HCT116 (cell line): ENCODE results near the gene AADACL3. TPM values are rescaled to one million over a fixed set of nuclear protein-coding genes. Genes with fewer than 3 reads are reported as not detected.

Experiments
- ATAC-seq: fragments of 200-7000 bp; cut with Tn5 transposase; 2 replicates; pipeline ENCODE4 v1.9.1; 2020; ENCODE audit warnings: mild to moderate bottlenecking, moderate library complexity
- BruUV-seq: library from RNA; stranded (reverse); fragments of 400-500 nt; replicated peaks from 2 replicates; lab custom pipeline; 2021; lab: Mats Ljungman, UMichigan
- CTCF ChIA-PET: fragments of 300-600 bp; sonication (Branson Sonifier 250); formaldehyde crosslinking; loops from one replicate; lab custom pipeline; 2021; ENCODE audit warnings: antibody characterized with exemption; lab: Charles Lee
- POLR2A ChIA-PET: fragments of 300-600, 350-600 bp; sonication (Branson Sonifier 250); formaldehyde crosslinking; loops from one replicate; lab custom pipeline; 2021; ENCODE audit warnings: antibody characterized with exemption; lab: Charles Lee
- RAD21 ChIA-PET, 2 experiments: fragments of 300-600 bp; sonication (Branson Sonifier 250); formaldehyde crosslinking; loops; one replicate each; lab custom pipeline; 2023; ENCODE audit warnings: low total read pairs in 2 of 2; ENCODE audit not compliant: uncharacterized antibody in 2 of 2, unreplicated experiment in 2 of 2, low non-redundant PET in 1 of 2; lab: Charles Lee
- DNase-seq: peaks from one replicate; pipeline ENCODE4 v3.0.0-alpha.2; 2010; ENCODE audit warnings: low read depth, low spot score
- H2AFZ ChIP-seq: fragments of 200-600 bp; shearing (Covaris generic), sonication (generic); 2 replicates; pipeline ENCODE4 v1.6.1; 2017; ENCODE audit warnings: low read depth, mixed run types, mixed read lengths, antibody characterized with exemption, low read length; ENCODE audit not compliant: poor library complexity, severe bottlenecking
- H3K27ac ChIP-seq: 2 replicates; pipeline ENCODE4 v1.5.1; 2012; ENCODE audit warnings: low read depth, low read length
- H3K27me3 ChIP-seq: fragments of 200-600 bp; sonication (generic); 2 replicates; pipeline ENCODE4 v1.6.1; 2016; ENCODE audit warnings: mixed run types, low read length, mixed read lengths; ENCODE audit not compliant: insufficient read depth
- H3K36me3 ChIP-seq, 2 experiments: fragments of 200-500 bp in 1 of 2; fragments of 200-600 bp in 1 of 2; sonication (Bioruptor generic) in 1 of 2; sonication (generic) in 1 of 2; 2 replicates each; pipeline versions ENCODE4 v1.5.1 to v1.6.1; 2014 to 2016; ENCODE audit warnings: low read length in 2 of 2, inconsistent platforms in 1 of 2, mixed read lengths in 1 of 2, mixed run types in 1 of 2; ENCODE audit not compliant: insufficient read depth in 2 of 2, control insufficient read depth in 1 of 2
- H3K4me1 ChIP-seq, 2 experiments: fragments of 200-600 bp in 1 of 2; sonication (generic) in 1 of 2; 2 replicates each; pipeline versions ENCODE4 v1.5.1 to v1.6.1; 2012 to 2017; ENCODE audit warnings: low read length in 2 of 2, inconsistent platforms in 1 of 2, mild to moderate bottlenecking in 1 of 2, mixed read lengths in 1 of 2, mixed run types in 1 of 2, moderate library complexity in 1 of 2; ENCODE audit not compliant: insufficient read depth in 2 of 2, control insufficient read depth in 1 of 2
- H3K4me2 ChIP-seq: fragments of 200-600 bp; sonication (generic); 2 replicates; pipeline ENCODE4 v1.6.1; 2017; ENCODE audit warnings: mixed run types, low read length, mixed read lengths
- H3K4me3 ChIP-seq, 2 experiments: fragments of 200-600 bp in 1 of 2; sonication (generic) in 1 of 2; replicated peaks in 1 of 2; 2 replicates each; pipeline ENCODE4 v1.5.1; 2011 to 2016; ENCODE audit warnings: low read length in 2 of 2, control low read depth in 1 of 2, low read depth in 1 of 2, mild to moderate bottlenecking in 1 of 2, mixed read lengths in 1 of 2, mixed run types in 1 of 2
- H3K79me2 ChIP-seq: fragments of 200-600 bp; sonication (generic); 2 replicates; pipeline ENCODE4 v1.6.1; 2017; ENCODE audit warnings: mild to moderate bottlenecking, mixed run types, low read length, moderate library complexity, mixed read lengths; ENCODE audit not compliant: insufficient read depth
- H3K9ac ChIP-seq: fragments of 200-600 bp; sonication (generic); 2 replicates; pipeline ENCODE4 v1.6.1; 2016; ENCODE audit warnings: low read length, mixed read lengths
- H3K9me2 ChIP-seq: fragments of 200-600 bp; sonication (generic), shearing (Covaris generic); 2 replicates; pipeline ENCODE4 v1.6.1; 2017; ENCODE audit warnings: mixed run types, mild to moderate bottlenecking, moderate library complexity; ENCODE audit not compliant: insufficient read depth
- H3K9me3 ChIP-seq, 2 experiments: fragments of 200-500 bp in 1 of 2; fragments of 200-600 bp in 1 of 2; sonication (Bioruptor generic) in 1 of 2; sonication (generic) in 1 of 2; 2 replicates each; pipeline ENCODE4 v1.6.1; 2014 to 2017; ENCODE audit warnings: low read length in 2 of 2, mixed read lengths in 2 of 2, inconsistent platforms in 1 of 2, low read depth in 1 of 2, mild to moderate bottlenecking in 1 of 2, mixed run types in 1 of 2, moderate library complexity in 1 of 2; ENCODE audit not compliant: control insufficient read depth in 1 of 2, insufficient read depth in 1 of 2
- H4K20me1 ChIP-seq: fragments of 200-600 bp; sonication (generic), shearing (Covaris generic); 2 replicates; pipeline ENCODE4 v1.6.1; 2017; ENCODE audit warnings: mixed run types, mild to moderate bottlenecking, moderate library complexity; ENCODE audit not compliant: insufficient read depth
- ATF3 ChIP-seq: IDR thresholded peaks from 2 replicates; pipeline ENCODE4 v1.6.1; 2012
- CBX3 ChIP-seq: IDR thresholded peaks from 2 replicates; pipeline ENCODE4 v1.6.1; 2012; ENCODE audit warnings: low read depth
- CTCF ChIP-seq, 3 experiments: fragments of 200-600 bp in 1 of 3; sonication (generic) in 1 of 3; IDR thresholded peaks in 2 of 3; conservative IDR thresholded peaks in 1 of 3; 2 replicates each; pipeline ENCODE4 v1.5.1; 2012 to 2017; ENCODE audit warnings: low read depth in 2 of 3, low read length in 2 of 3, antibody characterized with exemption in 1 of 3, borderline replicate concordance in 1 of 3, control low read depth in 1 of 3, mild to moderate bottlenecking in 1 of 3, mixed read lengths in 1 of 3, mixed run types in 1 of 3, moderate library complexity in 1 of 3; ENCODE audit not compliant: insufficient read depth in 1 of 3
- POLR2A ChIP-seq: IDR thresholded peaks from 2 replicates; pipeline ENCODE4 v1.7.0; 2011; ENCODE audit warnings: borderline replicate concordance; ENCODE audit not compliant: insufficient read depth, insufficient read length; ENCODE audit errors: extremely low read depth
- POLR2AphosphoS5 ChIP-seq: IDR thresholded peaks from 2 replicates; pipeline ENCODE4 v1.6.1; 2011; ENCODE audit warnings: mild to moderate bottlenecking, low read depth, low read length, moderate library complexity
- YY1 ChIP-seq: IDR thresholded peaks from 2 replicates; pipeline ENCODE4 v1.6.1; 2011; ENCODE audit warnings: low read length, low read depth, moderate library complexity, mild to moderate bottlenecking; ENCODE audit not compliant: insufficient replicate concordance; ENCODE audit errors: extremely low read depth
- ZFX ChIP-seq: fragments of 450-650 bp; IDR thresholded peaks from 2 replicates; pipeline ENCODE4 v1.6.1; 2017
- ZNF274 ChIP-seq: fragments of 200-500 bp; sonication (Bioruptor generic); IDR thresholded peaks from 2 replicates; pipeline ENCODE4 v1.6.1; 2014; ENCODE audit warnings: mild to moderate bottlenecking, low read depth, low read length, inconsistent platforms
- intact Hi-C: fragments of 100-400 bp; cut with micrococcal nuclease; formaldehyde crosslinking; loops from 2 replicates; pipeline ENCODE4 v1.10.0; 2022
- total RNA-seq: library from RNA; stranded (reverse); gene quantifications from one replicate; pipeline ENCODE4 v1.2.1, GENCODE V29; 2021; ENCODE audit not compliant: unreplicated experiment

Gene AADACL3
- total RNA-seq, 1 experiment from 2014 or later = not detected

- no peak overlapping the region for H3K27ac ChIP-seq
- intact Hi-C loops = loop anchor here (5.0 kb wide), 1 partner anchor 38 kb away; no protein-coding TSS in a partner anchor
- no peak overlapping the region for H3K4me3 ChIP-seq
- no peak overlapping the region for H3K4me2 ChIP-seq
- H3K9ac ChIP-seq = no peak overlapping the region
- no TSS peak for BruUV-seq
- ATAC-seq (no peak), DNase-seq (no peak)
- H3K9me3 ChIP-seq = no peaks in the 10 kb centered on the region
- POLR2A ChIA-PET = no interaction called here
- H3K4me1 ChIP-seq = no peaks in the 10 kb centered on the region
- H3K27me3 ChIP-seq = no peaks in the 10 kb centered on the region
- no peaks in the 10 kb centered on the region for H3K9me2 ChIP-seq
- H2AFZ ChIP-seq = no peak overlapping the region
- no peaks in the 10 kb centered on the region for H3K79me2 ChIP-seq
- no peaks in the 10 kb centered on the region for H4K20me1 ChIP-seq
- RAD21 ChIA-PET = no interaction called here
- no peak for TF ChIP-seq CBX3
- TF ChIP-seq YY1 = no peak
- TF ChIP-seq ZFX = no peak
- no peak for TF ChIP-seq ATF3
- no peak for TF ChIP-seq POLR2A
- TF ChIP-seq CTCF (IDR thresholded peaks at IDR 0.05 in 2 of 3, conservative IDR thresholded peaks at IDR 0.05 in 1 of 3; ENCODE audit: borderline replicate concordance in 1 of 3, insufficient read depth in 1 of 3, low read depth in 2 of 3, low read length in 2 of 3) = no peak
- TF ChIP-seq ZNF274 = no peak
- no peak for TF ChIP-seq POLR2AphosphoS5
- CTCF ChIA-PET = no interaction called here
- no peaks in the 10 kb centered on the region for H3K36me3 ChIP-seq
Observed at GRCh38 chr1:12714710-12715475, 1.0 kb upstream of the AADACL3 start.
